ENCODE data around the gene ITGA2B.
"Not testable (repeated sequence)": the region's sequence is repeated elsewhere in the genome, so short reads cannot be mapped to it uniquely, and the experiment has no call there.

ITGA2B gene

DNA sequence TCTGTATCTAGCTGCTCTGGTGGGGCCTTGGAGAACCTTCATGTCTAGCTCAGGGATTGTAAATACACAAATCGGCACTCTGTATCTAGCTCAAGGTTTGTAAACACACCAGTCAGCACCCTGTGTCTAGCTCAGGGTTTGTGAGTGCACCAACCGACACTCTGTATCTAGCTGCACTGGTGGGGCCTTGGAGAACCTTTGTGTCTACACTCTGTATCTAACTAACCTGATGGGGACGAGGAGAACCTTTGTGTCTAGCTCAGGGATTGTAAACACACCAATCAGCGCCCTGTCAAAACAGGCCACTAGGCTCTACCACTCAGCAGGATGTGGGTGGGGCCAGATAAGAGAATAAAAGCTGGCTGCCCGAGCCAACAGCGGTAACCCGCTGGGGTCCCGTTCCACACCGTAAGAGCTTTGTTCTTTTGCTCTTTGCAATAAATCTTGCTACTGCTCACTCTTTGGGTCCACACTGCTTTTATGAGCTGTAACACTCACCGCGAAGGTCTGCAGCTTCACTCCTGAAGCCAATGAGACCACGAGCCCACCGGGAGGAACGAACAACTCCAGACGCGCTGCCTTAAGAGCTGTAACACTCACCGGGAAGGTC lies 19.9 kb downstream of the ITGA2B start:
- not testable (repeated sequence) for H3K27ac Mint-ChIP-seq; H3K9me3 Mint-ChIP-seq; H3K36me3 Mint-ChIP-seq; H3K4me1 Mint-ChIP-seq; DNase-seq; H3K4me3 Mint-ChIP-seq; ATAC-seq (replicated peaks)
- H3K27me3 Mint-ChIP-seq, result peaks cover 51 to 80% of the 10 kb centered on the region in 2 donors

DNA sequence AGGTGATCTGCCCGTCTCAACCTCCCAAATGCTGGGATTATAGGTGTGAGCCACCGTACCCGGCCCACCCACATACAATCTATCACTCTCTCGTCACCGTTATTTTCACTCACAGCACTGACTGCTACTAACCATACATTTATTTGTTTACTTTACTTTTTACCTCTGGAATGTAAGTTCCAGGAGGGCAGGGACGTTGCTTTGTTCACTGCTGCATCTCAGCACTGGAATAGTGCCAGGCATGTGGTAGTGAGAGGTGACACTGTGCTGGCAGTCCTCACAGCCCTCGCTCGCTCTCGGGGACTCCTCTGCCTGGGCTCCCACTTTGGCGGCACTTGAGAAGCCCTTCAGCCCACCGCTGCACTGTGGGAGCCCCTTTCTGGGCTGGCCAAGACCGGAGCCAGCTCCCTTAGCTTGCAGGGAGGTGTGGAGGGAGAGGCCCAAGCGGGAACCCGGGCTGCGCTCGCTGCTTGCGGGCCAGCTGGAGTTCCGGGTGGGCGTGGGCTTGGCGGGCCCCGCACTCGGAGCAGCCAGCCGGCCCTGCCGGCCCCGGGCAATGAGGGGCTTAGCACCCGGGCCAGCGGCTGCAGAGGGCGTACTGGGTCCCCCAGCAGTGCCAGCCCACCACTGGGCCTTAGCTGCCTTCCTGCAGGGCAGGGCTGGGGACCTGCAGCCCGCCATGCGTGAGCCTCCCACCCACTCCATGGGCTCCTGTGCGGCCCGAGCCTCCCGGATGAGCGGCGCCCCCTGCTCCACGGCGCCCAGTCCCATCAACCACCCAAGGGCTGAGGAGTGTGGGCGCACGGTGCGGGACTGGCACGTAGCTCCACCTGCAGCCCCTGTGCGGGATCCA lies 20.8 kb downstream of the ITGA2B start:
- not testable (repeated sequence) for H3K4me1 Mint-ChIP-seq; DNase-seq; H3K36me3 Mint-ChIP-seq; H3K27ac Mint-ChIP-seq; H3K4me3 Mint-ChIP-seq; H3K9me3 Mint-ChIP-seq; ATAC-seq (replicated peaks)
- H3K27me3 Mint-ChIP-seq, result peaks cover 46 to 74% of the 10 kb centered on the region in 2 donors

DNA sequence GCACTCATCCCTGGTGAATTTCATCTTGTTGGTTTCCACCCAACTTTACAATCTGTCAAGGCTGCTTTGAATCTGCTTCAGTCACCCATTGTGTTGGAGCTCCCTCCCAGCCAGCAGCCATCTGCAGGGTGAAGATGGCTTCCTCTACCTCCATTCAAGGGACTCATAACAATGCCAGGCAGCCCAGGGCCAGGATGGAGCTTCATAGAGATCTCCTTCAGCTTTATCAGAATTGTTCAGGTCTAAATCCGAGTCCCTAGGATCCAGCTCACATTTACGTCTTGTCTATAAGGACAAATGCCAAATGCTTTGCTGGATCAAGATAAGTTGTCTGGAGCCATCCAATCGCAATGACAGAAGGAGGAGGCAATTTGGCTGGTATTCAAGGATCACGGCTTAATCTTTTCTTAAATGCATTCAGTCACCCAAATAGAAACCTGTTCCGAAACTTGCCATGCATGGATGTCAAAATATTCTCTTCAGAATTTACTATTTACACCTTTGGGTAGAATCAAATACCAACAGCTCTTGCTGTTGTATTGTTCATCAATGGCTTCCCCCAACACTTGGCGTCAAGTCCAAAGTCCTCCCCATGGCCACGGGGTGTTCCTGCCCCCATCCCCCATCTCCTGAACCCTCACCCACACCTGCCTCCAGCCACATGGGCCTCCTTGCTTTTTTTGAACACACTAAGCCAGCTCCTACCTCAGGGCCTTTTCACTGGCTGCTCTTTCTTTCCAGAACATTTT lies 22.0 kb downstream of the ITGA2B start:
- H3K4me3 Mint-ChIP-seq, result no peak overlapping the region
- H3K27ac Mint-ChIP-seq, result no peak overlapping the region
- H3K4me1 Mint-ChIP-seq, result peaks cover 0 to 5% of the 10 kb centered on the region in 2 donors
- no peak for ATAC-seq (replicated peaks)
- no peaks in the 10 kb centered on the region for H3K36me3 Mint-ChIP-seq
- no peaks in the 10 kb centered on the region for H3K9me3 Mint-ChIP-seq
- no peak for DNase-seq
- peaks cover 42 to 78% of the 10 kb centered on the region in 2 donors for H3K27me3 Mint-ChIP-seq

- H3K4me1 Mint-ChIP-seq; H3K27ac Mint-ChIP-seq; DNase-seq; H3K4me3 Mint-ChIP-seq; H3K36me3 Mint-ChIP-seq; ATAC-seq (replicated peaks); H3K9me3 Mint-ChIP-seq: not testable (repeated sequence)
- H3K27me3 Mint-ChIP-seq, result peaks cover 37 to 78% of the 10 kb centered on the region in 2 donors
These were observed 24.4 kb downstream of the ITGA2B start for GRCh38 chr17:44365051-44365450.

DNA sequence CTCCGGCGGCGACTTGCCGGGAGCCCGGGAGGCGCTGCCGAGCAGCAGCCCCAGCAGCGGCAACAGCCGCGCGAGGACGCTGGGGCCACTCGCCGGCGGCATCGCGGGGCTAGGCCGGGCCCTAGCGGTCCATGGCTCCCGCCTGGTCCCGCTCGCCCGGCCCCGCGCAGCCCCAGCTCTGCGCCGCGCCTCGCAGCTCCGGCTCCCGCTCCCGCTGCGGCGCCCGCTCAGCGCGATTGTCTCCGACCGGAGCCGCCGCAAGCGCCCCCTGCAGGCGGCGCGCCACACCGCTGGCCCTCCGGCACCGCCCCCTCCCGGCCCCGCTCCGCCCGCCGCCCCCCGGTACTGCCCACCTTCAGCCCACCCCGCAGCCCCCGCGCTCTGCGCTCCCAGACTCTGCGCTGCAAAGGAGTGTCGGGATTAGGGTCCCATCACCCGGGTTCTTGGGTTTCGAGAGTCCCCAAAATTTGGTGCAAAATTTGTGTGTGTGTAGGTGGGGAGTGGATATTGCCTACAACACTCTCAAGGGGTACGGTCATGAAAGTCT lies 25.8 kb downstream of the ITGA2B start, which contains the start of gene FAM171A2:
TSS of gene FAM171A2 (minus strand) at position 241 of the 547 bp plus-strand sequence. CDS start at position 102, 139 bp downstream.
- peaks cover 33 to 69% of the 10 kb centered on the region in 2 donors for H3K27me3 Mint-ChIP-seq
- peak within 1 kb of the TSS; percentile 71 for H3K27ac Mint-ChIP-seq
- H3K4me1 Mint-ChIP-seq, result peaks cover 7 to 13% of the 10 kb centered on the region in 2 donors
- peak; percentile 90 to 93 for ATAC-seq (replicated peaks)
- DNase-seq, result peak; percentile 52
- no peaks in the 10 kb centered on the region for H3K36me3 Mint-ChIP-seq
- peak within 1 kb of the TSS; percentile 81 to 82 for H3K4me3 Mint-ChIP-seq
- no peaks in the 10 kb centered on the region for H3K9me3 Mint-ChIP-seq

DNA sequence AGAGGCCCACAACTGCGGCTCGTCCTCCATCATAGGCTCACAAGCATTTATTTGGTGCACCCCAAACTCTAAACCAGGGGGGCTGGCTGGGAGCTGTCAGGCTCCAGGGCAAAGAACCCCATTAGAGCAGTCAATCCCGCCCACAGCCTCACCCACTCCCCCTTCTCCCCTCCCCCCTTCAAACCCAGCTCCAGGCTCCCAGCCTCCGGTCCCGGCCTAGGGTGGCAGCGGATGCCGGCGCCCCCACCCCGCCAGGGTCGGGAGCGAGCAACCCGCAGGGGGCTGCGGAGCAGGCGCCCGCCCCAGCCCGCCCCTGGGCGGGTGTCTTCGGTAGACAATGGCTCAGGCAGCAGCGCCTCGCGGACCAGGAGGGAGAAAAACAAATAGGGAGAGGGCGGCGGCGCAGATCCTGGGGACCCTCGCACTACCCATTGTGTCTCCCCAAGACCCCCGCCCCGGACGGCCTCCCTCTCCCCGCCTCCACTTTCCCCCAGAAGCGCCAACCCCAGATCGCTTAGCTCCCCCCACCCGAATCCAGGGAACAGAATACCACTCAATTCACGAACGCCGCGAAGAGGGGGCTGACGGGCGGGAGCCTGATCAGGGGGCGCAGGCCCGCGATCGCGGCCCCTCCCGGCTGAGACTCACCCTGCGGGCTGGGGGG lies 26.4 kb downstream of the ITGA2B start:
- no peaks in the 10 kb centered on the region for H3K9me3 Mint-ChIP-seq
- H3K36me3 Mint-ChIP-seq, result no peaks in the 10 kb centered on the region
- DNase-seq (no peak), ATAC-seq (replicated peaks) (peak; percentile 48 to 59)
- H3K4me1 Mint-ChIP-seq, result peaks cover 9 to 15% of the 10 kb centered on the region in 2 donors
- H3K27ac Mint-ChIP-seq, result no peak overlapping the region
- H3K27me3 Mint-ChIP-seq, result peaks cover 28 to 69% of the 10 kb centered on the region in 2 donors
- H3K4me3 Mint-ChIP-seq, result peak overlapping the region; percentile 74 to 81

GRCh38 chr17:44362459-44362948 lies 26.9 kb downstream of the ITGA2B start:
- Mint-ChIP-seq H3K27me3 (peaks cover 23 to 64% of the 10 kb centered on the region in 2 donors), H3K36me3 (no peaks in the 10 kb centered on the region), H3K4me1 (peaks cover 10% of the 10 kb centered on the region in 2 donors), H3K27ac (no peak overlapping the region), H3K9me3 (no peaks in the 10 kb centered on the region), H3K4me3 (peak overlapping the region in 1 of 2 donors; percentile 47)
- no peak for ATAC-seq (replicated peaks)
- no peak for DNase-seq

DNA sequence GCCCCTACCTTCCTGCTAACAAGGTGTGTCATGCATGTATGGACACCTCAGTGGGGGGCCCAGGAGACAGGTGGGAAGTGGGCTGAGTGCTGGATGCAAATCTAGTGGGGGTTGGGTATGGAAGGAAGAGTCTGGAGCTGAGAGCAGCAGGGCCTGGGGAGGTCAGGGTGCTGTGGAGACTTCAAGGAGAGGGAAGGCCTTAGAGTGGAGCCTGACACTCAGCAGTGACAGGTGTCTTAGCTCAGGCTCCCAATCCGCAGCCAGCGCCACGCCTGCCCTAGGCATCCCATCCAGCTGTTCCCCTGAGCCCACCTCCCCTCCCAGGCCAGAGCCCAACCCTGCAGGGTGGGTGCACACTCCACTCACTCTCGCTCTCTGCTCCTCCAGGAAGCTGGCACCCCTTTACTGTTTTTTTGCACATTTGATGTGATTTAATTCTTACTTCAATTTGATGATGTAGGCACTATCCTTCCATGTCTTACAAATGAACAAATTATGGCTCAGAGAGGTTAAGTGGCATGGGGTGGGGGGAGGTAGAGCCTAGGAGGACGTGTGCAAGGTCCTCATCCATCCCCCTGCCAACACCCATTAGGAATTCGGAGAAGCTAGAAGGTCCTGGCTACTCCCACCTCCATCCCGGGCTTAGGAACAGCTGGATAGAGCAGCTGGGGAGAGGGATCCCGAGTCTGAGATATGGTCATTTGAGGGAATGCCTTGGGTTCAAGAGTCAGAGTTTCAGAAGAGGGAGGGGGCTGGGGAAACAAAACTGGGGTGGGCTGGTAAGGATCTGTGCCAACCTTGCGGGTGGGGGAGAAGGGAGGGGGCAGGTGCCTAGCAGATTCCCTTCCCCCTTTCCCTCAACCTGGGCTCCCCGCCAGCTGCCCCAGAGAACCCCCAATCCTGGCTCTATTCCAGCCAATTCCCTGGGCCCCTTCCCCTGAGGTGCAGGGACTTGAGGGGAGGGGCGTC lies 27.9 kb downstream of the ITGA2B start:
- H3K9me3 Mint-ChIP-seq, result no peaks in the 10 kb centered on the region
- H3K27me3 Mint-ChIP-seq, result peaks cover 17 to 54% of the 10 kb centered on the region in 2 donors
- H3K27ac Mint-ChIP-seq, result no peak overlapping the region
- no peaks in the 10 kb centered on the region for H3K36me3 Mint-ChIP-seq
- no peak overlapping the region for H3K4me3 Mint-ChIP-seq
- H3K4me1 Mint-ChIP-seq, result peaks cover 9 to 10% of the 10 kb centered on the region in 2 donors
- DNase-seq (no peak), ATAC-seq (replicated peaks) (no peak)

- no peak for DNase-seq
- H3K27me3 Mint-ChIP-seq, result peaks cover 10 to 49% of the 10 kb centered on the region in 2 donors
- H3K36me3 Mint-ChIP-seq, result no peaks in the 10 kb centered on the region
- H3K4me1 Mint-ChIP-seq, result peaks cover 9 to 10% of the 10 kb centered on the region in 2 donors
- H3K27ac Mint-ChIP-seq, result no peak overlapping the region
- no peaks in the 10 kb centered on the region for H3K9me3 Mint-ChIP-seq
- ATAC-seq (replicated peaks), result no peak
- H3K4me3 Mint-ChIP-seq, result no peak overlapping the region
These were observed 28.6 kb downstream of the ITGA2B start for GRCh38 chr17:44360826-44361225.

DNA sequence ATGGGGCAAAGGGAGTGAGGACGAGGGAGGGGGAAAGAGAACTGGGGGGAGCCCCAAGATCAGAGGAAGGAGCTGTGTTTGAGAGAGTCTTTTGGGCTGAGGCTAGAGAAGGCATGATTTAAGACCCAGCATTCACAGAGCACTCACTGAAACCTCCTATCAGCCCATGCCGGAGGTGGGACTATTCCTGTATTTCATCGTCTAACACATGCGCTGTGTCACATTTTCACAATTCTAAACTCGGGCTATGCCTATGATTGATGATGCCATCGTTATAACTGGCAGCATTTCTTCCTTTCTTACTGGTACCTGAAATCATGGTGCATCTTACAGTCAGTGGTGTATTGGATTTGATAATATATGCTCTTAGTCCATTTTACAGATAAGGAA lies 29.3 kb downstream of the ITGA2B start:
- Mint-ChIP-seq H3K4me3 (no peak overlapping the region), H3K27ac (no peak overlapping the region), H3K27me3 (peaks cover 10 to 49% of the 10 kb centered on the region in 2 donors), H3K9me3 (no peaks in the 10 kb centered on the region), H3K36me3 (no peaks in the 10 kb centered on the region), H3K4me1 (peaks cover 9 to 10% of the 10 kb centered on the region in 2 donors)
- DNase-seq, result no peak
- ATAC-seq (replicated peaks), result no peak

- Mint-ChIP-seq H3K9me3 (no peaks in the 10 kb centered on the region), H3K27me3 (peaks cover 10 to 46% of the 10 kb centered on the region in 2 donors), H3K4me1 (peaks cover 9 to 10% of the 10 kb centered on the region in 2 donors), H3K36me3 (no peaks in the 10 kb centered on the region), H3K4me3 (no peak overlapping the region), H3K27ac (no peak overlapping the region)
- no peak for ATAC-seq (replicated peaks)
- no peak for DNase-seq
These were observed 29.8 kb downstream of the ITGA2B start for GRCh38 chr17:44359458-44360143.

DNA sequence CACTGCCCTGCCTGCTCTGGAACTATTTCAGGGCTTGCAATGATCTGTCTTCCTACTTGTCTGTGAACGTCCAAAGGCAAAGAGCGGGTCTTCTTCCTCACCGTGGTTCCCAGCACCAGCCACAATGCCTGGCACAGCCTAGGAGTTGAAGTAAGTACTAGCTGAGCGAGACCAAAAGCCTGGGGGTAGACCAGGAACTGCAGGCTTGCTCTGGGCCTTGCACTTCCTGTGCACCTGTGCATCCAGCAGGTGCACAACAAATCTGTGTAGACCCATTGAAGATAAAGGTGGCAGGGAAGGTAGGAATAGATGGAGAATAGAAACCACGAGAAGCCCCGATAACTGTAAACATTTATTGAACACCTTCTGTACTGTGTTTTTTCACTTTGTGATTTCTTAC lies 30.4 kb downstream of the ITGA2B start:
- Mint-ChIP-seq H3K4me1 (peaks cover 9 to 10% of the 10 kb centered on the region in 2 donors), H3K36me3 (no peaks in the 10 kb centered on the region), H3K4me3 (no peak overlapping the region), H3K27me3 (peaks cover 10 to 45% of the 10 kb centered on the region in 2 donors), H3K27ac (peak overlapping the region; percentile 52), H3K9me3 (no peaks in the 10 kb centered on the region)
- ATAC-seq (replicated peaks), result no peak
- no peak for DNase-seq

All from stimulated activated naive B cell treated with anti-CD40 and anti-IgM and Interleukin-4, amounts not matched to agents 10 μg/mL and 1 μg/mL and 100 μg/mL, for 72 hours (primary cell).